HEK293 (cell line): Measurements from ENCODE around the gene INTS1.

Experiments used
- CTCF ChIP-seq: fragments of 450-650 bp; formaldehyde crosslinking; IDR thresholded peaks from 2 replicates; pipeline ENCODE4 v1.5.1; 2016; ENCODE audit warnings: missing biosample characterization, missing genetic modification characterization
- INSM2 ChIP-seq: fragments of 450-650 bp; formaldehyde crosslinking; IDR thresholded peaks from 2 replicates; pipeline ENCODE4 v1.5.1; 2016; ENCODE audit warnings: missing biosample characterization, missing genetic modification characterization
- KLF9 ChIP-seq: fragments of 450-650 bp; formaldehyde crosslinking; IDR thresholded peaks from 2 replicates; pipeline ENCODE4 v1.5.1; 2016; ENCODE audit warnings: missing biosample characterization, missing genetic modification characterization, low read depth
- ZSCAN30 ChIP-seq: fragments of 450-650 bp; IDR thresholded peaks from 2 replicates; pipeline ENCODE4 v1.5.1; 2018; ENCODE audit warnings: missing biosample characterization, mild to moderate bottlenecking, missing genetic modification characterization, moderate library complexity

GRCh38 chr7:1520539-1521234, 16.5 kb upstream of the INTS1 start:
- TF ChIP-seq CTCF (no peak), ZSCAN30 (tag by site-specific recombination) (no peak), INSM2 (tag by site-specific recombination) (peak; percentile 20; the same call in 1 of the 2 replicates), KLF9 (tag by site-specific recombination) (no peak)
